DOHH2 (cell line): ENCODE measurements around the gene ITGA11.

Experiments used
- EZH2phosphoT487 ChIP-seq: fragments of 200-600 bp; sonication (generic); IDR thresholded peaks from 2 replicates; pipeline ENCODE4 v1.6.1; 2017; ENCODE audit warnings: borderline replicate concordance, mild to moderate bottlenecking, antibody characterized with exemption, low read length, moderate library complexity, mixed read lengths
- TF ChIP-seq, protein P1 (sequence below): fragments of 200-600 bp; sonication (generic); IDR thresholded peaks from one replicate; pipeline ENCODE4 v1.5.1; 2014; ENCODE audit warnings: antibody characterized with exemption, mild to moderate bottlenecking, low read depth, low read length; ENCODE audit not compliant: poor library complexity, severe bottlenecking

DNA sequence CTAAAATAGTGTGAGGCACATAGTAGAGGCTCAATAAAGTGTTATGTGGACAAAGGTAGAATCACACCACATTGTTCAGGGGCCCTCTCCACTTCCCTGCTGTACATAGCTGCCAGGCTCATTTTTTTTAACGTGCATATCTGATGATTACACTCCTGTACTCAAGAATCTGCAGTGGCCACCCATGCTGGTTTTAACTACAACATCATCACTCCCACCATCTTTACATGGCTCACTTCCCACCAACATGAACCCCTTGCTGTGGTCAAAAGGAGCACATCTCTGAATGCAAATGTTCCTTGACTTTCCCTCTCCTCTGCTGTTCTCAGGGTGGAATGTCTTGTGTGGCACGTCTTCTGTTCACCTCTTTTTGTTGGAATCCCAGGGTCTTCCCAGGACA, 77.7 kb downstream of the ITGA11 start:
- TF ChIP-seq, protein P1, sequence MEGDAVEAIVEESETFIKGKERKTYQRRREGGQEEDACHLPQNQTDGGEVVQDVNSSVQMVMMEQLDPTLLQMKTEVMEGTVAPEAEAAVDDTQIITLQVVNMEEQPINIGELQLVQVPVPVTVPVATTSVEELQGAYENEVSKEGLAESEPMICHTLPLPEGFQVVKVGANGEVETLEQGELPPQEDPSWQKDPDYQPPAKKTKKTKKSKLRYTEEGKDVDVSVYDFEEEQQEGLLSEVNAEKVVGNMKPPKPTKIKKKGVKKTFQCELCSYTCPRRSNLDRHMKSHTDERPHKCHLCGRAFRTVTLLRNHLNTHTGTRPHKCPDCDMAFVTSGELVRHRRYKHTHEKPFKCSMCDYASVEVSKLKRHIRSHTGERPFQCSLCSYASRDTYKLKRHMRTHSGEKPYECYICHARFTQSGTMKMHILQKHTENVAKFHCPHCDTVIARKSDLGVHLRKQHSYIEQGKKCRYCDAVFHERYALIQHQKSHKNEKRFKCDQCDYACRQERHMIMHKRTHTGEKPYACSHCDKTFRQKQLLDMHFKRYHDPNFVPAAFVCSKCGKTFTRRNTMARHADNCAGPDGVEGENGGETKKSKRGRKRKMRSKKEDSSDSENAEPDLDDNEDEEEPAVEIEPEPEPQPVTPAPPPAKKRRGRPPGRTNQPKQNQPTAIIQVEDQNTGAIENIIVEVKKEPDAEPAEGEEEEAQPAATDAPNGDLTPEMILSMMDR: no peak
- TF ChIP-seq EZH2phosphoT487: no peak
